ENCODE measurements around the gene AGFG2. TPM values are rescaled to one million over a fixed set of nuclear protein-coding genes. Genes with fewer than 3 reads are reported as not detected.

The AGFG2 gene
- total and polyA plus RNA-seq, 2 donors (not counting 1 experiment from before 2014, with no cell fraction given), result 2.4 to 3.1 TPM

DNA sequence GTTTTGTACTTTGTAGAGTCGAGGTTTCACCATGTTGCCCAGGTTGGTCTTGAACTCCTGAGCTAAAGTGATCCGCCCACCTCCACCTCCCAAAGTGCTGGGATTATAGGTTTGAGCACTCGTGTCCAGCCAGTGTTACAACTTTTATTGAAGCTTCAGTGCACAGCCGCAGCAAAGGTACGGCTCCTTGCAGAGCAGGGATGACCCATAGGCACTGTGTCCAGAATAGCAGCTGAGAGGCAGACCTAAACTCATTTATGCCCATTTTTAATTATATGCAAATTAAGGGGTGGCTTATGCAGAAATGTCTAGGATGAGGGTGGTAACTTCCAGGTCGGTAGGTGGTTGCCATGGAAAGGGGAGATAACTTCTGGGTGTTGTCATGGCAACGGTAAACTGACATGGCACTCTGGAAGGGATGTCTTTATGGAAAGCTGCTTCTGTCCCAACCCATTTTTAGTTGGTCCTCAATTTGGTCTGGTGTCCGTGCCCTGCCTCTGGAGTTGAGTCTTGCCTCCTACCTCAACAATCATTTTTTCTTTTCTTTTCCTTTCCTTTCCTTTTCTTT is 32.6 kb upstream of the AGFG2 start:
- no peaks in the 10 kb centered on the region for H3K79me2 ChIP-seq (ENCODE audit: control insufficient read depth, insufficient read depth, low read length)
- H3K27ac ChIP-seq (ENCODE audit: insufficient read depth, low read length), result no peak overlapping the region

DNA sequence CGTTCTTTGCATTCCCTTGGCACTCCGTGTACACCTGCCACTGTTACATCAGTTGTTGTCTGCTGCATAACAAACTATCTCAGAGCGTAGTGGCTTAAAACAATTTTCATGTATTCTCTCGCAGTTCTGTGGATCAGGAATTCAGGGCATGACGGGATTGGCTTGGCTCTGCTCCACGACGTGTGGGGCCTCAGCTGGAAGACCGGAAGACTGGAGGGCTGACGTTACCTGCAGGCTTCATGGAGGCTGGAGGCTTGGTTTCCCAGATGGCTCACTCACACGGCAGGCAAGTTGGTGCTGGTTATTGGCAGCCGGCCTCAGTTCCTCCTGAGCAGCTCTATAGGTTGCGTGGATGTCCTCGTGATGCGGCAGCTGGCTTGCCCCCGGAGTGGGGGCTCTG is 29.8 kb upstream of the AGFG2 start:
- H2AFZ ChIP-seq (ENCODE audit: low read length), result peak overlapping the region; percentile 55
- no peaks in the 10 kb centered on the region for H3K36me3 ChIP-seq (ENCODE audit: control insufficient read depth, insufficient read depth, low read length)
- no peaks in the 10 kb centered on the region for H4K20me1 ChIP-seq (ENCODE audit: control insufficient read depth, extremely low read depth, insufficient read depth, low read length)
- no peak overlapping the region for H3K9ac ChIP-seq (ENCODE audit: insufficient read depth, low read length)
- no peaks in the 10 kb centered on the region for H3K79me2 ChIP-seq (ENCODE audit: control insufficient read depth, insufficient read depth, low read length)
- no peaks in the 10 kb centered on the region for H3K9me3 ChIP-seq (ENCODE audit: control insufficient read depth, insufficient read depth, low read depth, low read length)
- H3K4me1 ChIP-seq (ENCODE audit: control insufficient read depth, extremely low read depth, insufficient read depth, low read length), result peaks cover 2% of the 10 kb centered on the region
- H3K27me3 ChIP-seq (ENCODE audit: control insufficient read depth, insufficient read depth, low read length), result no peaks in the 10 kb centered on the region
- DNase-seq (ENCODE audit: low read depth in 2 of 2), result peak; percentile 71 to 81
- no peak overlapping the region for H3K27ac ChIP-seq (ENCODE audit: insufficient read depth, low read length)
- H3K4me2 ChIP-seq (ENCODE audit: extremely low read depth, insufficient read depth, low read length), result no peak overlapping the region
- TF ChIP-seq, protein P1, sequence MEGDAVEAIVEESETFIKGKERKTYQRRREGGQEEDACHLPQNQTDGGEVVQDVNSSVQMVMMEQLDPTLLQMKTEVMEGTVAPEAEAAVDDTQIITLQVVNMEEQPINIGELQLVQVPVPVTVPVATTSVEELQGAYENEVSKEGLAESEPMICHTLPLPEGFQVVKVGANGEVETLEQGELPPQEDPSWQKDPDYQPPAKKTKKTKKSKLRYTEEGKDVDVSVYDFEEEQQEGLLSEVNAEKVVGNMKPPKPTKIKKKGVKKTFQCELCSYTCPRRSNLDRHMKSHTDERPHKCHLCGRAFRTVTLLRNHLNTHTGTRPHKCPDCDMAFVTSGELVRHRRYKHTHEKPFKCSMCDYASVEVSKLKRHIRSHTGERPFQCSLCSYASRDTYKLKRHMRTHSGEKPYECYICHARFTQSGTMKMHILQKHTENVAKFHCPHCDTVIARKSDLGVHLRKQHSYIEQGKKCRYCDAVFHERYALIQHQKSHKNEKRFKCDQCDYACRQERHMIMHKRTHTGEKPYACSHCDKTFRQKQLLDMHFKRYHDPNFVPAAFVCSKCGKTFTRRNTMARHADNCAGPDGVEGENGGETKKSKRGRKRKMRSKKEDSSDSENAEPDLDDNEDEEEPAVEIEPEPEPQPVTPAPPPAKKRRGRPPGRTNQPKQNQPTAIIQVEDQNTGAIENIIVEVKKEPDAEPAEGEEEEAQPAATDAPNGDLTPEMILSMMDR (conservative IDR thresholded peaks at IDR 0.05 in 1 of 2, IDR thresholded peaks at IDR 0.05 in 1 of 2; ENCODE audit: low read depth in 1 of 2, low read length in 2 of 2), result no peak
- TF ChIP-seq EZH2 (IDR thresholded peaks at IDR 0.05; ENCODE audit: low read length, missing control alignments), result no peak
- H3K4me3 ChIP-seq (replicated peaks in 1 of 4; ENCODE audit: control extremely low read depth in 1 of 4, insufficient read depth in 1 of 4, low read depth in 3 of 4, low read length in 4 of 4), result no peak overlapping the region

More for the DNA sequence above, 32.6 kb upstream of the AGFG2 start:
- H3K9me3 ChIP-seq (ENCODE audit: control insufficient read depth, insufficient read depth, low read depth, low read length), result no peaks in the 10 kb centered on the region
- H3K9ac ChIP-seq (ENCODE audit: insufficient read depth, low read length), result no peak overlapping the region
- H3K4me1 ChIP-seq (ENCODE audit: control insufficient read depth, extremely low read depth, insufficient read depth, low read length), result peaks cover 2% of the 10 kb centered on the region
- no peak for DNase-seq (ENCODE audit: low read depth in 2 of 2)
- H4K20me1 ChIP-seq (ENCODE audit: control insufficient read depth, extremely low read depth, insufficient read depth, low read length), result no peaks in the 10 kb centered on the region
- no peak overlapping the region for H3K4me3 ChIP-seq (replicated peaks in 1 of 4; ENCODE audit: control extremely low read depth in 1 of 4, insufficient read depth in 1 of 4, low read depth in 3 of 4, low read length in 4 of 4)
- no peak overlapping the region for H2AFZ ChIP-seq (ENCODE audit: low read length)
- TF ChIP-seq EZH2 (IDR thresholded peaks at IDR 0.05; ENCODE audit: low read length, missing control alignments), result no peak
- TF ChIP-seq, protein P1 (conservative IDR thresholded peaks at IDR 0.05 in 1 of 2, IDR thresholded peaks at IDR 0.05 in 1 of 2; ENCODE audit: low read depth in 1 of 2, low read length in 2 of 2), result no peak
- H3K4me2 ChIP-seq (ENCODE audit: extremely low read depth, insufficient read depth, low read length), result no peak overlapping the region
- no peaks in the 10 kb centered on the region for H3K36me3 ChIP-seq (ENCODE audit: control insufficient read depth, insufficient read depth, low read length)
- no peaks in the 10 kb centered on the region for H3K27me3 ChIP-seq (ENCODE audit: control insufficient read depth, insufficient read depth, low read length)

DNA sequence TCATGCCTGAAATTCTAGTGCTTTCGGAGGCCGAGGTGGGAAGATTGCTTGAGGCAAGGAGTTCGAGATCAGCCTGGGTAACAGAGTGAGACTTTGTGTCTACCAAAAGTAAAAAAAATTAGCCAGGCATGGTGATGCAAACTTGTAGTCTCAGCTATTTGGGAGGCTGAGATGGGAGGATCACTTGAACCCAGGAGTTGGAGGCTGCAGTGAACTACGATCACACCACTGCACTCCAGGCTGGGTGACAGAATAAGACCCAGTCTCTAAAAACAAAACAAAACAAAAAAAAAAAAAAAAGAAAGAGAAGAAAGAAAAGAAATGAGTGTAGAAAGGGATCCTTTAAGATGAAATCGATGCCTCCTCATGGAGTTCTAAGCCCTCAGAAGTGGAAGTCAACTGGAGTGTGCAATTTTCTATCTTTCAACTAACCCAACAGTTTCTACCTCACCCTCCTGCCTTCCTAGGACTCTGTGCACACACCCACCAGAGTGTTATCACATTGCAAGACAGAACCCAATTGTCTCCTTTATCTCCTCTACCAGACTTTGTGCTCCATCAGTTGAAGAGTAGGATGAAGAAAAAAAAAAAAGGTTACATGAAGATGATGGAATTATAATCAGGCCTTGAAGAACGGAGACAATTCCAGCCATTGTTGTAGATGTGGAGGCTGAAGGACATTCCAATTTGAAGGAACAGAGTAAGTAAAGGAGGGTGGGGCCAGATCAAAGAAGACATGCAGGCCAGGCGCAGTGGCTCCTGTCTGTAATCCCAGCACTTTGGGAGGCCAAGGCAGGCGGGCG is 28.4 kb upstream of the AGFG2 start:
- Histone ChIP-seq H3K36me3 (ENCODE audit: control insufficient read depth, insufficient read depth, low read length) (no peaks in the 10 kb centered on the region), H3K9me3 (ENCODE audit: control insufficient read depth, insufficient read depth, low read depth, low read length) (no peaks in the 10 kb centered on the region), H3K27me3 (ENCODE audit: control insufficient read depth, insufficient read depth, low read length) (no peaks in the 10 kb centered on the region), H3K4me3 (replicated peaks in 1 of 4; ENCODE audit: control extremely low read depth in 1 of 4, insufficient read depth in 1 of 4, low read depth in 3 of 4, low read length in 4 of 4) (no peak overlapping the region), H3K9ac (ENCODE audit: insufficient read depth, low read length) (no peak overlapping the region), H3K4me1 (ENCODE audit: control insufficient read depth, extremely low read depth, insufficient read depth, low read length) (peaks cover 5% of the 10 kb centered on the region), H3K27ac (ENCODE audit: insufficient read depth, low read length) (no peak overlapping the region), H4K20me1 (ENCODE audit: control insufficient read depth, extremely low read depth, insufficient read depth, low read length) (no peaks in the 10 kb centered on the region), H3K79me2 (ENCODE audit: control insufficient read depth, insufficient read depth, low read length) (no peaks in the 10 kb centered on the region), H2AFZ (ENCODE audit: low read length) (no peak overlapping the region), H3K4me2 (ENCODE audit: extremely low read depth, insufficient read depth, low read length) (no peak overlapping the region)
- no peak for DNase-seq (ENCODE audit: low read depth in 2 of 2)
- no peak for TF ChIP-seq EZH2 (IDR thresholded peaks at IDR 0.05; ENCODE audit: low read length, missing control alignments)
- TF ChIP-seq, protein P1 (conservative IDR thresholded peaks at IDR 0.05 in 1 of 2, IDR thresholded peaks at IDR 0.05 in 1 of 2; ENCODE audit: low read depth in 1 of 2, low read length in 2 of 2), result no peak
